Brain microvascular endothelial cell (primary cell): ENCODE results near the gene NEU4.

ENCODE experiments used
- DNase-seq: peaks from one replicate; pipeline ENCODE4 v3.0.0-alpha.2; 2020
- H3K27ac ChIP-seq: fragments of 250-450 bp; sonication (Bioruptor Pico); 2 replicates; pipeline ENCODE4 v1.5.1; 2020; ENCODE audit warnings: mild to moderate bottlenecking, moderate library complexity
- H3K27me3 ChIP-seq: fragments of 250-450 bp; sonication (Bioruptor Pico); replicated peaks from 2 replicates; pipeline ENCODE4 v1.5.1; 2020; ENCODE audit warnings: mild to moderate bottlenecking
- H3K36me3 ChIP-seq: fragments of 250-450 bp; sonication (Bioruptor Pico); replicated peaks from 2 replicates; pipeline ENCODE4 v1.5.1; 2020; ENCODE audit warnings: mild to moderate bottlenecking
- H3K4me3 ChIP-seq: 2 replicates; pipeline ENCODE4 v1.5.1; 2011; ENCODE audit warnings: low read depth, mild to moderate bottlenecking, control low read depth, low read length, moderate library complexity
- in situ Hi-C: cut with HindIII; loops from 2 replicates; pipeline ENCODE4 v1.10.0; 2017; ENCODE audit warnings: low sequenced_read_pairs, low pct_ligation_motif_present
- TF ChIP-seq, protein P1 (sequence below): IDR thresholded peaks from 2 replicates; pipeline ENCODE4 v1.5.1; 2011; ENCODE audit warnings: low read depth, mild to moderate bottlenecking, moderate library complexity, low read length, control low read depth, inconsistent platforms; ENCODE audit errors: missing control alignments

NEU4 gene

DNA sequence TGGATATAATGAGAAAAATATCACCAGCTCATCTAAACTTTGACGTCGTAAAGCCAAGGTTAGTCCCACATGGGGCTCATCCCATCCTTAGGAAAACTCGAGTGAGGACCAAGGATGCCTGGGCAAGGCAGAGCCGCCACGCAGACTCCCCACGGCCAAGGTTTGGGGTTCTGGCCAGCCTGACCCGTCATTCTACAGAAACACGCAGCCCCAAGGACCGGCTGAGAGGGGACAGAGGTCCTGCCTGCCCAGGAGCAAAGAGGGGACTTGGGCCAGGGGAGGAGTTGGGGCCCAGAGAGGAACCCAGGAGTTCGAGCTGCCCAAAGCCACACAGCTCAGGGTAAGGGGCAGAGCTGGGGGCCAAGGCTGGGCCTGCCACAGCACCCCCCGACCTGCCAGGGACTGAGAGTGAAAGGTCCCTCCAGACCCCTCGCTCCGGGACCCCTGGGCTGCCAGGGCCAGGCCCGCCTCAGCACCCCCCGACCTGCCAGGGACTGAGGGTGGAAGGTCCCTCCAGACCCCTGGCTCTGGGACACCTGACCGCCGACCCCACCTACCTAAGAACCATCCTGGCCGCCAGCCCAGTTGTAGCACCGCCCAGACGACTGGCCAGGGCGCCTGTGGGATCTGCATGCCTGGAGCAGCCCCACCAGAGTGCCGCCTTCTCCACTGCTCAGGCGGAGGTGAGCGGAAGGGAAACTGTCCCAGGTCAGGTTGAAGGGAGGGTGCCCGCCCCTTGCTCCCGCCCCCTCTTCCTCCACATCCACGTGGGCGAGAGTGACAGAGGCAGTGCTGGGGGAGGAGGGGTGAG is 49.4 kb downstream of the NEU4 start, which contains the start of gene PDCD1:
Gene PDCD1 (minus strand): TSS at position 689 of the 811 bp plus-strand sequence. CDS start 56 bp downstream, at position 633.
- Histone ChIP-seq H3K36me3 (no peaks in the 10 kb centered on the region), H3K27me3 (no peaks in the 10 kb centered on the region), H3K4me3 (peak within 1 kb of the TSS; percentile 5), H3K27ac (no peak within 1 kb of the TSS)
- in situ Hi-C loops, result no loop called here
- TF ChIP-seq, protein P1, sequence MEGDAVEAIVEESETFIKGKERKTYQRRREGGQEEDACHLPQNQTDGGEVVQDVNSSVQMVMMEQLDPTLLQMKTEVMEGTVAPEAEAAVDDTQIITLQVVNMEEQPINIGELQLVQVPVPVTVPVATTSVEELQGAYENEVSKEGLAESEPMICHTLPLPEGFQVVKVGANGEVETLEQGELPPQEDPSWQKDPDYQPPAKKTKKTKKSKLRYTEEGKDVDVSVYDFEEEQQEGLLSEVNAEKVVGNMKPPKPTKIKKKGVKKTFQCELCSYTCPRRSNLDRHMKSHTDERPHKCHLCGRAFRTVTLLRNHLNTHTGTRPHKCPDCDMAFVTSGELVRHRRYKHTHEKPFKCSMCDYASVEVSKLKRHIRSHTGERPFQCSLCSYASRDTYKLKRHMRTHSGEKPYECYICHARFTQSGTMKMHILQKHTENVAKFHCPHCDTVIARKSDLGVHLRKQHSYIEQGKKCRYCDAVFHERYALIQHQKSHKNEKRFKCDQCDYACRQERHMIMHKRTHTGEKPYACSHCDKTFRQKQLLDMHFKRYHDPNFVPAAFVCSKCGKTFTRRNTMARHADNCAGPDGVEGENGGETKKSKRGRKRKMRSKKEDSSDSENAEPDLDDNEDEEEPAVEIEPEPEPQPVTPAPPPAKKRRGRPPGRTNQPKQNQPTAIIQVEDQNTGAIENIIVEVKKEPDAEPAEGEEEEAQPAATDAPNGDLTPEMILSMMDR, result no peak
- no peak for DNase-seq

DNA sequence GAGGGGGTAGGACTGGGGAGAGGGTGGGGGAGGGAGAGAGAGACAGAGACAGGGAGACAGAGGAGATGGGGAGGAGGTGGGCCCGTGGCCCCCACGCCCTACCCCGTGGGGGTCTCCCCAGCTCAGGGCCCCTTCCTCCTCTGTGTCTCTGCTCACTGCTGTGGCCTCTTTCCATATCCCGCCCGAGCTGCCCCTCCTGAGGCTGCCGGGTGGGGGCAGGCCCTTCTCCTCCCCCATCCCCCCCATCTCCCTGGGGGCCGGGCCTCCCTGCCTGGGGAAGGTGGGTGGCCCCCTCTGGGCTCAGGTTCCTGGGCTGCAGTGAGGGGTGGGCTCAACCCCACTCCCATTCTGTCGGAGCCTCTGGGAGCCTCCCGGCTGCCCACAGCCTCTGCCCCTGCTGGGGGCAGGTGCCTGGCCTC is 50.0 kb downstream of the NEU4 start:
- in situ Hi-C loops, result no loop called here
- no peak overlapping the region for H3K4me3 ChIP-seq
- no peaks in the 10 kb centered on the region for H3K27me3 ChIP-seq
- TF ChIP-seq, protein P1, result no peak
- no peaks in the 10 kb centered on the region for H3K36me3 ChIP-seq
- no peak for DNase-seq
- no peak overlapping the region for H3K27ac ChIP-seq

DNA sequence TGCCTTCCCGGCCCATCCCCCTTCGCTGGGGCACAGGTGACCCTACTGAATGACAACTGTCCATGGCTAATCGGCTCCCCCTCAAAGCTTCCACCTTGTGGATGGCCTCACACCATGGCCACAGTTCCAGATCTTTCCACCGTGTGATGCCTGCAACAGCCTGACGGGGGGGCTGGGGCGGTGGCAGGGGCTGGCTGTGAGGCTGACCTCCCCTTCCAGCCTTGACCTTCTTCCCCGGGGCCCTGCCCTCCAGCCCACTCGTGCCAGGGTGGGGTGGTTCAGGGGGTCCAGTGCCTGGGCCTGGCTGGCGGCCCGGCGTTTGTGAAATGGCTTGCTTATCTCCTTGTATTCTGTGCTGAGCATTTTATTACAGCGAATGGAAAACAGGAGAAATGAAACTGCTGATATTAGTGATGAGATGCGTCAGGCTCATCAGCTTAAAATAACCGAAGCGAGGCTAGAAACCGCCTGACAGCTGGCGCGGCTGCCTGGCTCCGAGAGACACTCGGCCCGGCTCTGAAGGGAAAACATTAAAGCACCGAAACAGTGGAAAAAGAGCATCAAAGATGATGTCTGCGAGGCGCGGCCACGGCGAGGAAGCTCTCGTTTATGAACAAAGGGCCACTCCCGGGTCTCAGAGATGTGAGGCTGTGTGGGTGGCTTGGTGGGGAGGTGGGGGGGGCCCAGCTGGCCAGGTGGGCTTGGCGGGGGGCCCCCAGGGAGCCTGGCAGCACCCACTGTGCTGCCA is 50.6 kb downstream of the NEU4 start:
- Histone ChIP-seq H3K4me3 (peak overlapping the region; percentile 5), H3K36me3 (no peaks in the 10 kb centered on the region), H3K27ac (no peak overlapping the region), H3K27me3 (no peaks in the 10 kb centered on the region)
- TF ChIP-seq, protein P1, result peak; percentile 48
- no peak for DNase-seq
- in situ Hi-C loops, result no loop called here

DNA sequence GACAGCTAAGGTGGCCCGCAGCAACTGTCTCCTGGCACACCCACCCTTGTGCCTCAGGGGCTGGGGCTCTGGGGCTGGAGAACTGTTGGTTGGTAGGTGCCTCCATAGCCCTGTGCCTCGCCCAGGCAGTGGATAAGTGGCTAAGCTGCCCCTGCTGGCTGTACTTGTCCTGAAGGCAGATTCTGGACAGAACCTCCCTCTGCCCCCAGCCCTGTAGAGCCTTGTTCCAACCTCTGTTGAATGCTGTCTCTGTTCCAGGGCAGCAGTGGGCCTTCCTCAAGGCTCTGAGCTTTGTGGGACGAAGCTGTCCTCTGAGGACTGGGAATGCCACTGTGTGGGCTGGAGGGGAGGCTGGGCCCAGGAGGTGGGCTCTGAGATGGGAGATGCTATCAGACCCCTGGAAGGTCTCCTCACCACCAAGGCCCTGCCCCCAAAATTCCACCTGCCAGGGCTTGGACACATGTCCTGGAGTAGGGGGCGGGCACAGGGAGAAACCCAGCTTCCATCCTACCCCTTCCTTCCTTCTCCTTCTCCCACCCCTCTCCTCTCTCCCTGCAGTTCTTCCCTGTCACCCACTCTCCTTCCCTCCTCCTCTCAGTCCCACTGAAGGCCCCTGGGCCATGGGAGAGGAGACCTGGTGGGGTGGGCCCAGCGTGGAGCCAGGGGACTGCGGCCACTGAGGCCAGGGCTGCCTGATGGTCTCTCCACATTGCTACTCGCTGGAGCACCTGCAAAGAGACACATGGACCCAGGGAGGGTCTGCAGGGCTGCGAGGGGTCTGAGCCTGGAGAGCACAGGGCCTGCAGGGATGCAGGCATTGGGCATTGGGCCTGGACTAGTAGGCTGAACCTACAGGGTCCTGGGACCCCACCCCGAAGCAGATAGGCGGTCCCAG is 51.4 kb downstream of the NEU4 start:
- Histone ChIP-seq H3K36me3 (no peaks in the 10 kb centered on the region), H3K4me3 (no peak overlapping the region), H3K27ac (no peak overlapping the region), H3K27me3 (no peaks in the 10 kb centered on the region)
- in situ Hi-C loops, result no loop called here
- TF ChIP-seq, protein P1, result peak; percentile 20
- no peak for DNase-seq

DNA sequence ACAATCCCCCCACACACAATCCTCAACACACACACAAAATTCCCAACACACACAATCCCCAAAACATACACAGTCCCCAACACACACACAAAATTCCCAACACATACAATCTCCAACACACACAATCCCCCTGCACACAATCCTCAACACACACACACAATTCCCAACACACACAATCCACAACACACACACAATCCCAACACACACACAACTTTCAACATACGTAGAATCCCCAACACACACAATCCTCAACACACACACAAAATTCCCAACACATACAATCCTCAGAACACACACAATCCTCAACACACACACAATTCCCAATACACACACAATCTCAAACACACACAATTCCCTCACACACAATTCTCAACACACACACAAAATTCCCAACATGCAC is 52.3 kb downstream of the NEU4 start:
- TF ChIP-seq, protein P1, result no peak
- no peak overlapping the region for H3K4me3 ChIP-seq
- no peak overlapping the region for H3K27ac ChIP-seq
- H3K36me3 ChIP-seq, result no peaks in the 10 kb centered on the region
- no peak for DNase-seq
- H3K27me3 ChIP-seq, result peaks cover 2% of the 10 kb centered on the region
- in situ Hi-C loops, result no loop called here
